Liver (tissue), 9 donors: ENCODE measurements around the gene CD244. TPM values are rescaled to one million over a fixed set of nuclear protein-coding genes. Genes with fewer than 3 reads are reported as not detected.

ENCODE experiments used
- DNase-seq: peaks from one replicate; pipeline ENCODE4 v3.0.0-alpha.2; 2017; ENCODE audit warnings: low spot score
- H3K27ac ChIP-seq, 2 donors: one replicate each; pipeline ENCODE4 v1.7.0; 2013; ENCODE audit warnings: inconsistent platforms in 2 of 2, low read length in 2 of 2, control low read depth in 1 of 2, low read depth in 1 of 2, mild to moderate bottlenecking in 1 of 2
- H3K27me3 ChIP-seq, 4 donors: one replicate each; pipeline versions ENCODE4 v1.6.1 to v1.7.0; 2013; ENCODE audit warnings: low read length in 3 of 4, inconsistent platforms in 1 of 4, mild to moderate bottlenecking in 1 of 4, moderate library complexity in 1 of 4; ENCODE audit not compliant: control insufficient read depth in 4 of 4, insufficient read depth in 4 of 4
- H3K36me3 ChIP-seq, 4 donors: one replicate each; pipeline versions ENCODE4 v1.6.1 to v1.7.0; 2013; ENCODE audit warnings: low read length in 3 of 4, mild to moderate bottlenecking in 3 of 4, low read depth in 1 of 4, moderate library complexity in 1 of 4; ENCODE audit not compliant: control insufficient read depth in 4 of 4, insufficient read depth in 3 of 4
- H3K4me1 ChIP-seq, 4 donors: one replicate each; pipeline versions ENCODE4 v1.6.1 to v1.7.0; 2013; ENCODE audit warnings: low read length in 3 of 4, mild to moderate bottlenecking in 3 of 4, moderate library complexity in 1 of 4; ENCODE audit not compliant: control insufficient read depth in 4 of 4, insufficient read depth in 4 of 4
- H3K4me3 ChIP-seq, 3 donors: one replicate each; pipeline versions ENCODE4 v1.6.1 to v1.7.0; 2013; ENCODE audit warnings: low read length in 3 of 3, control low read depth in 1 of 3, low read depth in 1 of 3, mild to moderate bottlenecking in 1 of 3
- H3K9ac ChIP-seq, 2 donors: one replicate each; pipeline ENCODE4 v1.7.0; 2013; ENCODE audit warnings: low read length in 2 of 2, mild to moderate bottlenecking in 2 of 2, moderate library complexity in 2 of 2, control low read depth in 1 of 2, low read depth in 1 of 2
- H3K9me3 ChIP-seq, 4 donors: one replicate each; pipeline versions ENCODE4 v1.6.1 to v1.7.0; 2013; ENCODE audit warnings: low read length in 3 of 4; ENCODE audit not compliant: control insufficient read depth in 4 of 4
- ATF3 ChIP-seq: IDR thresholded peaks from 2 replicates; pipeline ENCODE4 v1.6.1; 2016; ENCODE audit warnings: antibody characterized with exemption
- EGR1 ChIP-seq, 2 donors: IDR thresholded peaks; 2 replicates each; pipeline ENCODE4 v1.6.1; 2016 to 2018; ENCODE audit warnings: antibody characterized with exemption in 2 of 2, low read depth in 2 of 2
- FOXA1 ChIP-seq: IDR thresholded peaks from 2 replicates; pipeline ENCODE4 v1.6.1; 2016; ENCODE audit warnings: antibody characterized with exemption
- HNF4A ChIP-seq, 2 donors: conservative IDR thresholded peaks; 2 replicates each; pipeline ENCODE4 v1.6.1; 2016; ENCODE audit warnings: antibody characterized with exemption in 2 of 2, mild to moderate bottlenecking in 2 of 2
- JUND ChIP-seq, 2 donors: IDR thresholded peaks; 2 replicates each; pipeline ENCODE4 v1.6.1; 2016; ENCODE audit warnings: antibody characterized with exemption in 2 of 2
- ZBTB33 ChIP-seq: IDR thresholded peaks from 2 replicates; pipeline ENCODE4 v1.6.1; 2016; ENCODE audit warnings: antibody characterized with exemption
- WGBS: extraction: QIAGEN DNeasy Blood & Tissue Kit; methylation state at CpG from one replicate; pipeline ENCODE4 v1.1.7; 2013; 5-methylcytosine and 5-hydroxymethylcytosine counted together
- polyA plus RNA-seq, 2 donors: library from polyadenylated mRNA; stranded (reverse) in 1 of 2; unstranded in 1 of 2; fragments of 200-250 nt in 1 of 2; fragments of >200 nt in 1 of 2; fragmentation: Nextera tagmentation in 1 of 2; extraction: Ambion mirVana in 1 of 2; gene quantifications; one replicate each; pipeline versions ENCODE4 v1.2.1 to v1.2.3, GENCODE V29; 2013 to 2015
- total RNA-seq, 2 donors: library from RNA; depleted of rRNA; stranded (reverse); fragments of >200 nt; gene quantifications; one replicate each; pipeline ENCODE4 v1.2.3, GENCODE V29; 2014
- TF ChIP-seq, protein P1 (sequence below): fragments of 150-350 bp; IDR thresholded peaks from 2 replicates; pipeline ENCODE4 v1.5.1; 2017; ENCODE audit warnings: improper control_type of control experiment, low read depth, low read length; ENCODE audit not compliant: missing input control
- donor health status: healthy.
- donor health status: healthy.
- donor health status: healthy.
- donor health status: healthy.
- donor health status: healthy.

The CD244 gene
- total and polyA plus RNA-seq, 4 donors: 0.85 to 6.6 (median 1.8) TPM

DNA sequence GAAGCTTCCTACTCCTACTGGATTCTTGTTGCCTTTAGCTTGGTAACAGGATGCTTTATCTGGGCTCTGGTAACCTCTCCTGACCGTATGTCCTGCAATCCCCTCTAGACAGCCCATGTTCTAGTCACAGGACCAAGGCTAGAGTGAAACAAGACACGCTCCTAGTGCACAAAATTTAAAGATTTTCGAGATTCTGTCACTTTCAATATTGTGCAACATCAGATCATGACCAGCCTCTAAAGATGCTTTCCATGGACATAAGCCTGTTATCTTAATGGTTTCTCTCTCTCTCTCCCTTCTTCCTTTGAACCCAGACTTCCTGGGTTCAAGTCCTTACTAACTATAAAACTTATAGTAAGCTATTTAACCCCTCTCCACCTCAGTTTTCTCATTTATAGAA lies 68.3 kb downstream of the CD244 start:
- TF ChIP-seq EGR1 (IDR thresholded peaks at IDR 0.05; ENCODE audit: low read depth in 2 of 2) (no peak), ZBTB33 (no peak)
- TF ChIP-seq, protein P1, sequence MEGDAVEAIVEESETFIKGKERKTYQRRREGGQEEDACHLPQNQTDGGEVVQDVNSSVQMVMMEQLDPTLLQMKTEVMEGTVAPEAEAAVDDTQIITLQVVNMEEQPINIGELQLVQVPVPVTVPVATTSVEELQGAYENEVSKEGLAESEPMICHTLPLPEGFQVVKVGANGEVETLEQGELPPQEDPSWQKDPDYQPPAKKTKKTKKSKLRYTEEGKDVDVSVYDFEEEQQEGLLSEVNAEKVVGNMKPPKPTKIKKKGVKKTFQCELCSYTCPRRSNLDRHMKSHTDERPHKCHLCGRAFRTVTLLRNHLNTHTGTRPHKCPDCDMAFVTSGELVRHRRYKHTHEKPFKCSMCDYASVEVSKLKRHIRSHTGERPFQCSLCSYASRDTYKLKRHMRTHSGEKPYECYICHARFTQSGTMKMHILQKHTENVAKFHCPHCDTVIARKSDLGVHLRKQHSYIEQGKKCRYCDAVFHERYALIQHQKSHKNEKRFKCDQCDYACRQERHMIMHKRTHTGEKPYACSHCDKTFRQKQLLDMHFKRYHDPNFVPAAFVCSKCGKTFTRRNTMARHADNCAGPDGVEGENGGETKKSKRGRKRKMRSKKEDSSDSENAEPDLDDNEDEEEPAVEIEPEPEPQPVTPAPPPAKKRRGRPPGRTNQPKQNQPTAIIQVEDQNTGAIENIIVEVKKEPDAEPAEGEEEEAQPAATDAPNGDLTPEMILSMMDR: no peak
- H3K4me1 ChIP-seq: no peaks in the 10 kb centered on the region
- H3K27me3 ChIP-seq: no peaks in the 10 kb centered on the region
- peaks cover 0 to 3% (median 0%) of the 10 kb centered on the region in 4 donors for H3K9me3 ChIP-seq
- no peak for DNase-seq
- no peak overlapping the region for H3K9ac ChIP-seq
- H3K27ac ChIP-seq: no peak overlapping the region
- H3K36me3 ChIP-seq: no peaks in the 10 kb centered on the region
- WGBS: 46% methylated on average over 3 of the region's 3 CpGs
- H3K4me3 ChIP-seq: no peak overlapping the region

DNA sequence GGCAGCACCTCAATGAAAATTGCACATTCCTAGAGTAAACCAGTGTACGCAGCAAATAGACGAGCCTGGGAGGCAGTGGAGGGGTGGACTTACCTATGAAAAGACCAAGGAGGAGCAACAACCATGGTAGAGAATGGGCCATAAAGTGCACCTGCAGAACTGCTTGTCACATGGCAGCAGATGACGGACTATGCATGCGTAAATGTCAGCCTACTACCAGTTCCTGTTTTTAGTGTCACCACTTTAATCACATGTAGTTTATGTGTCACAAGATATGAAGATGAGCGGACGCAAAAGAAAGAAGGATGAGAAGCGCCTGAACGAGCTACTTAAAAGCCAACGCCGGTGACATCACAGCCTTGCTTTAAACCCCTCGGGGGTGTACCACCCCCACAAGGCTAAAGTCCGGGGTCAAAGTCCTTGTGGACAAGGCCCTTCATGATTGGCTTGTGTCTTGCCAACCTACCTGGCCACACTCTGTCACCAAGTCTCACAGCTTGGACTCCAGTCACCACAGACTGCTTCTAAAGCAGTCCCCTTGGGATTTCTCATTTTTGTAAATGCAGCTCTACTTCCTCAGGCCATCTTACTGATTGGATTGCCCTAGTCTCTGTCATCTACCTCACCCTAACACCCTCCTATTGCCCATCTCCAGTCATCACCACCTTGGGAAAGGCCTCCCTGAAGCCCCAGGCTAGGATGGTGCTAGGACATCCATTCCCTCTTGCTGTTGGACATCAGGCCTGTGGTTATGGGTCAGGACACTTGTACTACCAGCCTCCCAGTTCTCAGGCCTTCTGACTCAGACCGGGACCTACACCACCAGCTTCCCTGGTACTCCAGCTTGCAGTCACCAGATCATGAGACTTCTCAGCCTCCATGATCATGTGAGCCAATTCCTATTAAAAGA lies 72.7 kb downstream of the CD244 start:
- TF ChIP-seq JUND (IDR thresholded peaks at IDR 0.05) (no peak), FOXA1 (no peak), ATF3 (no peak), HNF4A (conservative IDR thresholded peaks at IDR 0.05) (no peak)
- TF ChIP-seq, protein P1: no peak
- peak overlapping the region in 1 of 2 donors; percentile 35 for H3K27ac ChIP-seq
- no peak overlapping the region for H3K4me3 ChIP-seq
- H3K9ac ChIP-seq: no peak overlapping the region
- DNase-seq: no peak
- H3K27me3 ChIP-seq: no peaks in the 10 kb centered on the region
- no peaks in the 10 kb centered on the region for H3K4me1 ChIP-seq
- peaks cover 0 to 2% (median 0%) of the 10 kb centered on the region in 4 donors for H3K9me3 ChIP-seq
- WGBS: 80% methylated on average over 13 of the region's 13 CpGs
- no peaks in the 10 kb centered on the region for H3K36me3 ChIP-seq
